Activated CD4-positive, alpha-beta T cell treated with anti-CD3 and anti-CD28 coated beads, Interleukin-2, amount 50 U/mL, for 4 hours (primary cell): ENCODE results near the gene IGFN1.

Experiments used
- DNase-seq, 2 experiments: peaks; one replicate each; pipeline ENCODE4 v3.0.0-alpha.2; 2020

Gene IGFN1

DNA sequence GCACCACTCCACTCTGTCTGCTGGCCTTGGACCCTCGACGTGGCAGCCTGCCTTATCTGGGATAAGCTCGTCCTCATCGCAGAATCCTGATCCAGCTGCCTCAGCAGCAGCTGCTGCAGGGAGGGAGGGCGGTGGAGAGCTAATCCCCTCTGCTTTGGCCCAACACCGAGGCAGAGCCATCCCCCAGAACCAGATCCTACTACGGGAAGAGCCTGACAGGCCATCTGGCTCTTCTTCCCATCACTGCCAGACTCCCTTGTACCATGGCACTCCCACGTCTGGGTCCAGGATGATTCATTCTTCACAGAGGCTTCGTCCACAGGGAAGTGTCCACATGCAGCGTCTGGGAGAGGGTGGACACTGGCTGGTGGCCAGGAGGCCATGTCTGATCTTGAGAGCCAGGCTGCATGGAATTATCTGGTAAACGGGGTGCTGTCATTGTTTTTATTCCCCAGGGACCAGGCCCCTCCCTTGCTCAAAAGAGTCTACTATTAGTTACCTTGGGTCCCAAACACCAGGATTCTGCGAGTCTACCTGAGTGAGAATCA lies 78.1 kb downstream of the IGFN1 start:
- DNase-seq = no peak

DNA sequence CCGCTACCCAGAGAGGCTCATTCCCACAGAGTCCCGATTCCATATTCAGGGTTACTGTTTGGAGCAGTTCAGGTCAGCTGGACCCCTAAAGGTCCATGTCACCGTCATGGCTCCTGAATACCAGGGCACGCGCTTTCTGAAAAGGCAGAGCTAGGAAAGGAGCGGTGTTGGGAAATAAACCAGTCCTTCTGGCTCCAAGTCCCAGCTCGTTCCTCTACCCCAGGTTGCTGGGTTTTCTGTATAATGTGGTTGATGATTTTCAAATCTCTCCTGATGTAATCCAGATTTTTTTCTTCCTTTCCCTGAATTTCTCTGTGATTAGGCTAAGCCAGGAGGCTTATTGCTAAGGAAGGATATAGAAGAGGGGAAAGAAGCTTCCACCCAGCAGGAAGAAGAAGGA lies 78.7 kb downstream of the IGFN1 start:
- DNase-seq = no peak

DNA sequence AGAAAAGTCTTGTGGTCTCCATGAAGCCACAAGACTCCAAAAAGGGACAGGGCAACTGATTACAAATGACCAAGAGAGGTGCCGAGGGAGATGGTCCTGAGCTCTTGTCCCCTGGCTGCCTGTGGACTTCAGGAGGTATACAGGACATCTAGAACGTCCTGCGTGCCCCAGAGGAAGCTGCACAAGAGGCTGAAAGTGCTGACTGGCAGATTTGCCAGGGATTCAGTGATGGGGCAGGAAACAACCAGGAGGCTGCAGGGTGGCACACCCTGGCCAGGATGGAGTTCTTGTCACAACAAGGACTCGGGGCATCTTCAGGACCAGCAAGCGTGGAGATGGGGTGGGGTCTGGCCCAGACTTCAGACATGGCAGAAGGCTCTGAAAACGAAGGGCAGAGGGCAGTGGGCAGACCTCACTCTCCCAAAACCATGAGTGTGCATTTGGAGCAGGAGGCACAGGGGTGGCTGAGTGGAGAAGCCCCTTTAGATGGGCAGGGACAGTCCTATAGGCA lies 79.3 kb downstream of the IGFN1 start:
- DNase-seq = no peak

DNA sequence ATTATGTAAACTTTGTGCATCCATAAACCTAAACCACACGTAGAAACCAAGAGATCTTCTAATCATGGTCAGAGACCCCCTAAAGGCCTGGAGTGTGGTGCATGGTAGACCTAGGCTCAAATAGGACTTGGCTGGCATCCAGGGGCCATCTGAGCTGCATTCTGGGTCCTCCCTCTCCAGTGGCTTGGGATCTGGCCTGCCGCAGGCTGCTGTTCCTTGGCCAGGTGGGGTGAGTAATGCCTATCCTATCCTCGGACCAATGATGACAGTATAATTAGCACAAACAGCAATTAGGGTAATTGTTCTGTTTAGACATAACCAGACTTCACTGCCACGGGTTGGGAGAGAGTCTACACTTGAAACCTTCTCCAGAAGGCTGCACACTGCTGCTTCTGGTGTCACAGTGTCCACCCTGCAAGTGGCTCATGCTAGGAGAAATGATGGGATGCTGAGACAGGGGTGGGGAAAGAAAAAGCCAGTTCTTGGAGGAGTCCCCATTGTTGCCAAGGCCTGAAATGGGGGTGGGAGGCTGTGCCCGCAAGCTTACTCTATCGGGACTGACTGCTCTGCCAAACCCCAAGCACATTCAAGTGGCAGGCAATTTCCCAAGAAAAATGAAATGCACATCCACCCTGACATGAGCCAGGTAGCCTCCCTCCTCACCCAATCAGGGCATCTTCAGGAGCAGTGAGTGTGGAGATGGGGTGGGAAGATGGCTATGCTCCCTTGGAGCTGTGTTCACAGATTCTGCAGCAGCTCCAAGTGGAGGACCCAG lies 80.2 kb downstream of the IGFN1 start:
- no peak for DNase-seq

DNA sequence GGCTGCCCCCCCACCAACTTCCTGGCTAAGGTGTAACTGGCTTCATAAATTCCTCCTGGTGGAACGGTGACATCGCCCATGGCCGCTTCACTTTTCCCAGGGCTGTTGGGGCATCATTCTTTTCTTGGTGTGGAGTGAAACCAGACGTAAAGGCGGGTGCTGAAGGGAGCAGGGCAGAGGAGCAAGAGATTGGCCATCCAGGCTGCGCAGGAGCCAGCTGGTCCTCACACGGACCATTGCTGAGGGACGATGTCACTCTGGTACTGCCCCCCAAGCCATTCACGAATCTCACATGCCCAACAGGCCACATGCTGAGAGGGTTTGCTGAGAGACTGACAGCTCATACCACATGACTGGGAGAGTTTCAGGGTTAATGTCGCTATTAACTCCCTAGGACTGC lies 82.2 kb downstream of the IGFN1 start:
- no peak for DNase-seq

DNA sequence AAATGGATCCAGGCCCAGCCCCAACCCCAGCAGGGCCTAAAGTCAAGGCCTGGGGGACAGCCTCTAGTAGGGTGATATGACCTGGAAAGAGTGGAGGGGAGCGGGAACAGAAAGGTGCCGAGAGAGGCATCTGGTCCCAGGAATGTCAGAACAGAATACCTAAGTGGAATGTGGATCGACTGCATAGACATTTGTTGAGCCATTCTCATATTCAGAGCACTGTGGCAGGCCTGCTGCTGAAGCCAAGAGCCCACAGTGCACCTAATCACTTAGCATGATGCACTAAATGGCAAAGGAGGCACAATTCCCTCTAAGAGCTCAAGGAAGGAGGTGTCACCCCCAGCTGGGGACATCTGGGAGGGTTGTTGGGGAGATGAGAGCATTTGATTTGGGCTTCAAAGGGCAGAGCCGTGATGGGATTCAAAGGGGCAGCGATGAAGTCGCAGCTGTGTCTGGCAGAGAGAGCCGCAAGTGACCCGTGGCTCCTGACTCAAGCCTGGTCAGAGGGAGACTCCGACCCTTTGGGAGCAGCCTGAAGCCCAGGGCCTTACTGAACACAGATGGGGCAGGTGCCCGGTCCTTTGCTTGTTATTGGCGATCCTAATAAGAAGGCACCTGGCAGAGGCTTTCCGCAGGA lies 84.1 kb downstream of the IGFN1 start:
- no peak for DNase-seq

DNA sequence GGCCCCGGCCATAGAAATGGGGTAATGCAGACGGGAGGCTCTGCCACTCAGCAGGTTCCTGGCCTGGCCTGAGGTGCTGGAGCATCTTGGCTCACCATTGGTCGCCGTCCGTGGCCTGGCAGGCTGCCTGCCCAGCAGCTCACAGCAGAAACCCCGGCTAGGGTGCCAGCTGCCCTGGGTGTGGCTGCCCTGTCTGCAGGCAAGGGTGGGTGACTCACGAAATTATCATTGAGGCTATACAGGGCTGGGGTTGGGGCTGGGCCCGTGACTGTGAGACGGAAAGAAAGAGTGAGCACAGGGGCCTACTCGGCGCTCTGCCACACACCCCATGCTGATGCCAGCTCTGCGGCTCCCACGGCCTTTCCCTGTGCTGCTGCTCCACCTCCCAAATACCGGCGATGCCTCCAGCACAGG lies 84.6 kb downstream of the IGFN1 start:
- DNase-seq = no peak

DNA sequence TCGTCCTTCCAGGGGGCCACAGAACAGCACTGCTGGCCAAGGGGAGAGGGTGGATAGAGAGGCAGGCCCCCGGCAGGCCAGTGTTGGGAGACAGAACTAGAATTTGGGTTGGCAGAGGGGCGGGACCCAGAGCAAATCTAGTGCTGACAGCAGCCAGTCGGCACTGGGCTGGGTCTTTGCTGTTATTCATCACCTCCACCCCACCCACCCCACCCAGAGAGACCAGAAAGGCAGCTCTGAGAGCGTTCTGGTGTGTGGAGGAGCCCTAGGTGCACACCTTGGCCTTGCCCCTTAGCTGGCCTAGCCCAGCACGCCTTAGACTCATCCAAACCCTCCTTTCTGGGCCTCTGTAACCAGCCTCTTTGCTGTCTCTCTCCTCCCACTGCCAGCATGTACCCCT lies 86.3 kb downstream of the IGFN1 start:
- no peak for DNase-seq

DNA sequence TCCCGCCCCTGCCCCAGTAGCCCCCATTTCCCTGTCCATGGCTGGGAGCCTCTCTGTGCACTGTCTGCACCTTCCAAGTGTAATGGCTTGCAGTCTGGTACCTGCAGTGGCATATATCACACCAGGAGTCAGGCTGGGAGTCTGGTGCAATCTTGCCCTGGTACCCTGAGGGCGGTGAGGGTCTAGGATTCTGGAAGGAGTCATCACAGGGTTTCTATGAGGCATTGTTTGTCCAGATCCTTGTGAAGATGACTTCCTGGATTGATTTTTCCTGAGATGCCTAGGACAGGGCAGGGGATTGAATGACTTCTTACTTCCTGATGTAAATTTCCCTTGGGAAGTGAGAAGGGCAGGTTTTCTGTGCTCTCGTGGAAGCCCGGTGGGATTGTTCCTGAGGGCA lies 86.8 kb downstream of the IGFN1 start:
- no peak for DNase-seq
